ENCODE measurements around the gene LRFN4. TPM values are rescaled to one million over a fixed set of nuclear protein-coding genes. Genes with fewer than 3 reads are reported as not detected.

LRFN4 gene
- total RNA-seq, 1 donor from 2014 or later, result 25.6 TPM

GRCh38 chr11:66845143-66845875, 11.6 kb upstream of the LRFN4 start:
- DNase-seq (ENCODE audit: low spot score), result no peak

GRCh38 chr11:66845876-66846212, 11.0 kb upstream of the LRFN4 start:
- DNase-seq (ENCODE audit: low spot score), result peak; percentile 69

- DNase-seq (ENCODE audit: low spot score), result peak; percentile 68
Observed at GRCh38 chr11:66846671-66847091, 10.2 kb upstream of the LRFN4 start.

GRCh38 chr11:66847461-66848232, 9.2 kb upstream of the LRFN4 start:
- no peak for DNase-seq (ENCODE audit: low spot score)

GRCh38 chr11:66848671-66849500, 8.0 kb upstream of the LRFN4 start:
- peak; percentile 83 for DNase-seq (ENCODE audit: low spot score)

- DNase-seq (ENCODE audit: low spot score), result no peak
Observed at GRCh38 chr11:66849501-66850234, 7.2 kb upstream of the LRFN4 start.

- DNase-seq (ENCODE audit: low spot score), result no peak
Observed at GRCh38 chr11:66850235-66850587, 6.7 kb upstream of the LRFN4 start.

- DNase-seq (ENCODE audit: low spot score), result no peak
Observed at GRCh38 chr11:66850588-66851238, 6.2 kb upstream of the LRFN4 start.

GRCh38 chr11:66851239-66851596, 5.6 kb upstream of the LRFN4 start:
- DNase-seq (ENCODE audit: low spot score), result no peak

GRCh38 chr11:66851698-66852465, 5.0 kb upstream of the LRFN4 start:
- DNase-seq (ENCODE audit: low spot score), result no peak

GRCh38 chr11:66852466-66853241, 4.2 kb upstream of the LRFN4 start:
- no peak for DNase-seq (ENCODE audit: low spot score)

GRCh38 chr11:66853242-66854229, 3.3 kb upstream of the LRFN4 start:
- no peak for DNase-seq (ENCODE audit: low spot score)

- no peak for DNase-seq (ENCODE audit: low spot score)
Observed at GRCh38 chr11:66854231-66854661, 2.6 kb upstream of the LRFN4 start.

- DNase-seq (ENCODE audit: low spot score), result no peak
Observed at GRCh38 chr11:66854729-66855211, 2.1 kb upstream of the LRFN4 start.

- DNase-seq (ENCODE audit: low spot score), result peak; percentile 98
Observed at GRCh38 chr11:66855574-66856495, 1.0 kb upstream of the LRFN4 start.

GRCh38 chr11:66857234-66857926, 516 bp downstream of the LRFN4 start:
- no peak for DNase-seq (ENCODE audit: low spot score)

All from mesenteric fat pad (tissue), 1 donor.